PC-3 (cell line): ENCODE measurements around the gene MARCHF6. TPM values are rescaled to one million over a fixed set of nuclear protein-coding genes. Genes with fewer than 3 reads are reported as not detected.
A peak's percentile ranks its signal among the peaks of the same experiment; 100 is the strongest.

Experiments
- ATAC-seq: fragments of 200-7000 bp; cut with Tn5 transposase; 2 replicates; pipeline ENCODE4 v1.9.1; 2020; ENCODE audit warnings: mild to moderate bottlenecking, moderate library complexity
- BruUV-seq: library from RNA; stranded (reverse); fragments of 400-500 nt; replicated peaks from 2 replicates; lab custom pipeline; 2021; lab: Mats Ljungman, UMichigan
- CTCF ChIA-PET: fragments of 300-600 bp; sonication (Branson Sonifier 250); formaldehyde crosslinking; loops from one replicate; lab custom pipeline; 2022; ENCODE audit warnings: antibody characterized with exemption; lab: Charles Lee
- POLR2A ChIA-PET: fragments of 300-600 bp; sonication (Branson Sonifier 250); formaldehyde crosslinking; loops from one replicate; lab custom pipeline; 2022; ENCODE audit warnings: antibody characterized with exemption; ENCODE audit not compliant: unreplicated experiment; lab: Charles Lee
- DNase-seq: peaks from one replicate; pipeline ENCODE4 v3.0.0-alpha.2; 2015
- H2AFZ ChIP-seq: fragments of 300-600 bp; sonication (generic); 2 replicates; pipeline ENCODE4 v1.6.0; 2016; ENCODE audit warnings: antibody characterized with exemption, low read length
- H3F3A ChIP-seq: fragments of 300-600 bp; sonication (generic); one replicate; pipeline ENCODE4 v1.6.0; 2017; ENCODE audit warnings: antibody characterized with exemption, low read length, control low read depth, mild to moderate bottlenecking; ENCODE audit not compliant: unreplicated experiment
- H3K27ac ChIP-seq: fragments of 300-600 bp; sonication (generic); 2 replicates; pipeline ENCODE4 v1.5.1; 2016; ENCODE audit warnings: mild to moderate bottlenecking, low read length
- H3K27me3 ChIP-seq: fragments of 300-600 bp; sonication (generic); 2 replicates; pipeline ENCODE4 v1.6.1; 2016; ENCODE audit warnings: low read length, mixed read lengths
- H3K36me3 ChIP-seq: fragments of 300-600 bp; sonication (generic); 2 replicates; pipeline ENCODE4 v1.6.1; 2016; ENCODE audit warnings: low read depth, mixed run types, low read length, mixed read lengths
- H3K4me1 ChIP-seq: fragments of 300-600 bp; sonication (generic); 2 replicates; pipeline ENCODE4 v1.5.1; 2016; ENCODE audit warnings: low read length; ENCODE audit not compliant: insufficient read depth
- H3K4me2 ChIP-seq: fragments of 300-600 bp; sonication (generic); 2 replicates; pipeline ENCODE4 v1.6.0; 2016; ENCODE audit warnings: low read length
- H3K4me3 ChIP-seq: fragments of 300-600 bp; sonication (generic); 2 replicates; pipeline ENCODE4 v1.5.1; 2016; ENCODE audit warnings: mild to moderate bottlenecking, low read length, mixed read lengths
- H3K79me2 ChIP-seq: fragments of 300-600 bp; sonication (generic); 2 replicates; pipeline ENCODE4 v1.6.1; 2017; ENCODE audit warnings: low read length, mixed read lengths
- H3K9ac ChIP-seq: fragments of 300-600 bp; sonication (generic); 2 replicates; pipeline ENCODE4 v1.6.0; 2016; ENCODE audit warnings: mild to moderate bottlenecking, low read length
- H3K9me2 ChIP-seq: fragments of 300-600 bp; sonication (generic); replicated peaks from 2 replicates; pipeline ENCODE4 v1.6.1; 2016; ENCODE audit warnings: mixed run types, low read length, mixed read lengths
- H3K9me3 ChIP-seq: fragments of 300-600 bp; sonication (generic); 2 replicates; pipeline ENCODE4 v1.6.1; 2016; ENCODE audit warnings: low read length, mixed read lengths
- H4K20me1 ChIP-seq: fragments of 300-600 bp; sonication (generic); 2 replicates; pipeline ENCODE4 v1.6.1; 2016; ENCODE audit warnings: low read length, mixed read lengths
- EZH2 ChIP-seq: fragments of 300-600 bp; sonication (generic); IDR thresholded peaks from one replicate; pipeline ENCODE4 v1.6.1; 2017; ENCODE audit warnings: antibody characterized with exemption, mild to moderate bottlenecking, low read length; ENCODE audit not compliant: unreplicated experiment
- EZH2phosphoT487 ChIP-seq: fragments of 300-600 bp; sonication (generic); IDR thresholded peaks from 2 replicates; pipeline ENCODE4 v1.6.1; 2018; ENCODE audit warnings: mild to moderate bottlenecking, antibody characterized with exemption, low read length, borderline replicate concordance
- intact Hi-C: fragments of 100-400 bp; cut with micrococcal nuclease; formaldehyde crosslinking; loops from 2 replicates; pipeline ENCODE4 v1.9.0; 2023
- total RNA-seq: library from RNA; depleted of rRNA; stranded (reverse); fragments of >200 nt; gene quantifications from 2 replicates; pipeline ENCODE4 v1.2.3, GENCODE V29; 2014
- TF ChIP-seq, protein P1 (sequence below): fragments of 300-600 bp; sonication (generic); conservative IDR thresholded peaks from 2 replicates; pipeline ENCODE4 v1.5.1; 2017; ENCODE audit warnings: antibody characterized with exemption, low read depth, mild to moderate bottlenecking, low read length

MARCHF6 gene
- total RNA-seq, 1 experiment from 2014 or later, result 140 TPM

DNA sequence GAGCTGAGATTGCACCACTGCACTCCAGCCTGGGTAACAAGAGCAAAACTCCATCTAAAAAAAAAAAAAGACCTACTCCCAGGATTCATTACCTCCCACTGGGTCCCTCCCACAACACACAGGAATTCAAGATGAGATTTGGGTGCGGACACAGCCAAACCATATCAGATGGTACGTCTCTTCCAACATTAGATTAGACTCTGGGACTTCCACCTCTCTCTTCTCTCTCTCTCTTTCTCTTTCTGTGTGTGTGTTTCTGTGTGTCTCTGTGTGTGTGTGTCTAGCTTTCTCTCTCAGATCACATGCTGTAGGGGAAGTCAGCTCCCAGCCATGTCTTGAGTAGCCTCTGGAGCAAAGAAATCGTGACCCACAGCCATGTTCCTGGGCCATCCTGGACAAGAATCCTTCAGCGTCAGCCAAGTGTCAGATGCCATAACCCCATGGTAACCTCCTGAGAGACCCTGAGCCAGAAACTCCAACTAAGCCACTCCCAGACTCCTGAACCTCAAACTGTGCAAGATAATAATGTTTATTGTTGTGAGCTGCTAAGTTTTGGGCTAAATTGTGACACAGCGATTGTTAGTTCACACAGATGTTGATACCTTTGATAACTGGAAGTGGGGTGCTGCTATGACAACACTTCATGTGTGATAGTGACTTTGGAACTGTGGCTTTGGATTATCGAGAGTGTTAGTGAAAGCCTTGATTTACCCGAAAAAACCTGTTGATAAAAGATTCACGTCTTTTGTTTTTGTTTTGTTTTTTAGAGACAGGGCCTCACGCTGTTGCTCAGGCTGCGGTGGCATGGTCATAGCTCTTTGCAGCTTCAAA, 41.7 kb upstream of the MARCHF6 start:
- DNase-seq, result no peak
- ChIA-PET POLR2A (interaction anchor here (0.6 kb wide), 1 partner anchor 30 kb away, joined by 3 read pairs; no protein-coding TSS in a partner anchor), CTCF (no interaction called here)
- H3K27me3 ChIP-seq, result no peaks in the 10 kb centered on the region
- intact Hi-C loops, result no loop called here
- H3K4me2 ChIP-seq, result no peak overlapping the region
- no peaks in the 10 kb centered on the region for H3K36me3 ChIP-seq
- ATAC-seq, result no peak
- no peak overlapping the region for H2AFZ ChIP-seq
- no peaks in the 10 kb centered on the region for H3K9me3 ChIP-seq
- H3K79me2 ChIP-seq, result peaks cover 9% of the 10 kb centered on the region
- H3F3A ChIP-seq, result peaks cover 15% of the 10 kb centered on the region
- H3K4me1 ChIP-seq, result peaks cover 30% of the 10 kb centered on the region
- no peaks in the 10 kb centered on the region for H3K9me2 ChIP-seq
- no peak overlapping the region for H3K4me3 ChIP-seq
- H4K20me1 ChIP-seq, result no peaks in the 10 kb centered on the region
- H3K9ac ChIP-seq, result no peak overlapping the region
- TF ChIP-seq EZH2 (no peak), EZH2phosphoT487 (no peak)
- TF ChIP-seq, protein P1, sequence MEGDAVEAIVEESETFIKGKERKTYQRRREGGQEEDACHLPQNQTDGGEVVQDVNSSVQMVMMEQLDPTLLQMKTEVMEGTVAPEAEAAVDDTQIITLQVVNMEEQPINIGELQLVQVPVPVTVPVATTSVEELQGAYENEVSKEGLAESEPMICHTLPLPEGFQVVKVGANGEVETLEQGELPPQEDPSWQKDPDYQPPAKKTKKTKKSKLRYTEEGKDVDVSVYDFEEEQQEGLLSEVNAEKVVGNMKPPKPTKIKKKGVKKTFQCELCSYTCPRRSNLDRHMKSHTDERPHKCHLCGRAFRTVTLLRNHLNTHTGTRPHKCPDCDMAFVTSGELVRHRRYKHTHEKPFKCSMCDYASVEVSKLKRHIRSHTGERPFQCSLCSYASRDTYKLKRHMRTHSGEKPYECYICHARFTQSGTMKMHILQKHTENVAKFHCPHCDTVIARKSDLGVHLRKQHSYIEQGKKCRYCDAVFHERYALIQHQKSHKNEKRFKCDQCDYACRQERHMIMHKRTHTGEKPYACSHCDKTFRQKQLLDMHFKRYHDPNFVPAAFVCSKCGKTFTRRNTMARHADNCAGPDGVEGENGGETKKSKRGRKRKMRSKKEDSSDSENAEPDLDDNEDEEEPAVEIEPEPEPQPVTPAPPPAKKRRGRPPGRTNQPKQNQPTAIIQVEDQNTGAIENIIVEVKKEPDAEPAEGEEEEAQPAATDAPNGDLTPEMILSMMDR, result no peak
- no TSS peak for BruUV-seq
- 0 out of 2 replicates have a peak overlapping the region, but pooled peaks have one; percentile 84 for H3K27ac ChIP-seq

- Histone ChIP-seq H3F3A (peaks cover 16% of the 10 kb centered on the region), H3K4me1 (peaks cover 21% of the 10 kb centered on the region), H3K9me2 (no peaks in the 10 kb centered on the region), H3K9me3 (peaks cover 6% of the 10 kb centered on the region; the same call in 1 of the 2 replicates), H3K79me2 (no peaks in the 10 kb centered on the region), H3K27me3 (no peaks in the 10 kb centered on the region), H2AFZ (no peak overlapping the region), H3K4me3 (no peak overlapping the region), H3K9ac (no peak overlapping the region), H3K27ac (no peak overlapping the region), H4K20me1 (no peaks in the 10 kb centered on the region), H3K36me3 (no peaks in the 10 kb centered on the region), H3K4me2 (no peak overlapping the region)
- DNase-seq (no peak), ATAC-seq (no peak)
- intact Hi-C loops, result no loop called here
- TF ChIP-seq, protein P1, result no peak
- TF ChIP-seq EZH2phosphoT487, result no peak
- no peak for TF ChIP-seq EZH2
- no TSS peak for BruUV-seq
- POLR2A ChIA-PET, result no interaction called here
- CTCF ChIA-PET, result no interaction called here
Measured at GRCh38 chr5:10315201-10315600, 38.3 kb upstream of the MARCHF6 start.
